Measurements from ENCODE around the gene KIF12. TPM values are rescaled to one million over a fixed set of nuclear protein-coding genes. Genes with fewer than 3 reads are reported as not detected.

Gene KIF12
- 0.47 and 0.64 TPM in 2 replicates for total RNA-seq
- long read RNA-seq: 0 reads

DNA sequence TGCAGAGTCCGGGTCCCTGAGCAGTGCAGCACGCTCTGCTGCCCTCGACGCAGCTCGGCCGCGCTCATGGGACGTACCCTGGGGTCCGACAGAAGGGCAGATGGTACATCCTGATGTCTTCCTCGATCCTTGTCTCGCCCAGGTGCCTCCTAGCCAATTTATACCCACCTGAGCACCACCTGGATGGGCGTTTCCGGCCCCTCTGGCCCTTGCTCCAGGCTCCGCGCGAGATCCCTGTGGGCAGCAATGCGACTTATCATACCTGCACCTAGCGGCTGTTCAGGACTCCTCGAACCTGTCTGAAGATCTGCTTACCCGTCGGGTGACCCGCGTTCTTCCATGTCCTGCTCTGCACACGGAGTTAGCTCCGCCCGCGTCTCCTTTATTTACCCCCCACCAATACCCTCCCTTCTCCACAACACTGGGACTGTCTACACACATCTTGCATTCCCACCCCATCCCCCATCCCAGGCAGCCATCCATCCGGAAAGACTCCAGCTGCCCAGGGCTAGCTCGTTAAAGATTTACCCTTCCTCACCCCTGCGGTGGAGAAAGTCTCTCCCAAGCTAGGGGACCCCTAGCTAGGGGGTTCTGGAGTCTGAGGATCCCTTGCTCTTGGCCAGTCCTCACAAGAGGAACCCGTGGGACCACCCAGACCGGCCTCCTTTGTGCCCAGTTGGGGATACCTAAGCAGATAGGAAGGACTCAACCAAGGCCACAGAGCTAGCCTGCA is at the start of gene KIF12:
KIF12 (minus strand) TSS at position 357 of the 733 bp plus-strand sequence; CDS start at position 341, 16 bp downstream.
- Mint-ChIP-seq H3K9me3 (ENCODE audit: unreplicated experiment) (peaks cover 4% of the 10 kb centered on the region), H3K4me3 (ENCODE audit: unreplicated experiment) (peak within 1 kb of the TSS; percentile 33), H3K36me3 (ENCODE audit: unreplicated experiment) (peaks cover 7% of the 10 kb centered on the region), H3K27me3 (ENCODE audit: unreplicated experiment) (peaks cover 24% of the 10 kb centered on the region), H3K27ac (ENCODE audit: unreplicated experiment) (no peak within 1 kb of the TSS), H3K4me1 (ENCODE audit: unreplicated experiment) (peaks cover 8% of the 10 kb centered on the region)
- TF ChIP-seq, protein P1, sequence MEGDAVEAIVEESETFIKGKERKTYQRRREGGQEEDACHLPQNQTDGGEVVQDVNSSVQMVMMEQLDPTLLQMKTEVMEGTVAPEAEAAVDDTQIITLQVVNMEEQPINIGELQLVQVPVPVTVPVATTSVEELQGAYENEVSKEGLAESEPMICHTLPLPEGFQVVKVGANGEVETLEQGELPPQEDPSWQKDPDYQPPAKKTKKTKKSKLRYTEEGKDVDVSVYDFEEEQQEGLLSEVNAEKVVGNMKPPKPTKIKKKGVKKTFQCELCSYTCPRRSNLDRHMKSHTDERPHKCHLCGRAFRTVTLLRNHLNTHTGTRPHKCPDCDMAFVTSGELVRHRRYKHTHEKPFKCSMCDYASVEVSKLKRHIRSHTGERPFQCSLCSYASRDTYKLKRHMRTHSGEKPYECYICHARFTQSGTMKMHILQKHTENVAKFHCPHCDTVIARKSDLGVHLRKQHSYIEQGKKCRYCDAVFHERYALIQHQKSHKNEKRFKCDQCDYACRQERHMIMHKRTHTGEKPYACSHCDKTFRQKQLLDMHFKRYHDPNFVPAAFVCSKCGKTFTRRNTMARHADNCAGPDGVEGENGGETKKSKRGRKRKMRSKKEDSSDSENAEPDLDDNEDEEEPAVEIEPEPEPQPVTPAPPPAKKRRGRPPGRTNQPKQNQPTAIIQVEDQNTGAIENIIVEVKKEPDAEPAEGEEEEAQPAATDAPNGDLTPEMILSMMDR (IDR thresholded peaks at IDR 0.05): no peak
- DNase-seq (ENCODE audit: extremely low spot score, unreplicated experiment): no peak

DNA sequence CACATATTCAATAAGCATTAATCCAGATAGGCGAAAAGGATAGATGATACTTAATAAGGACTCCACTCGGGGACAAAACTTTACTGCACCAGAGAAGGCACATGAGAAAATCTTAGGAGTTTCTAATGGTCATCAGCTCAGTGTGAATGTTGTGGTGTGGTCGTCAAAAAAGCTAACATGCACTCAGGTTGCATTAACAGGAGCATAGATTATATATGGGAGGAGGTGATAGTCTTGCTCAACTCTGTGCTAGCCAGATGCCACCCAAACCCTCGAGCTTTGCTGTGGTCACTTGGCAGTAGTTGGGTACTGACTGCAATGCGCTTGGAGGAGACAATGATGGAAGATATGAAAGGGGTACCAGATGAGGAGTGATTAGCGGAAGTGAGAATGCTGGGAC is 47.6 kb upstream of the KIF12 start:
- Mint-ChIP-seq H3K27ac (ENCODE audit: unreplicated experiment) (no peak overlapping the region), H3K9me3 (ENCODE audit: unreplicated experiment) (no peaks in the 10 kb centered on the region), H3K4me1 (ENCODE audit: unreplicated experiment) (peaks cover 6% of the 10 kb centered on the region), H3K36me3 (ENCODE audit: unreplicated experiment) (no peaks in the 10 kb centered on the region), H3K27me3 (ENCODE audit: unreplicated experiment) (peaks cover 31% of the 10 kb centered on the region), H3K4me3 (ENCODE audit: unreplicated experiment) (no peak overlapping the region)
- no peak for DNase-seq (ENCODE audit: extremely low spot score, unreplicated experiment)
- TF ChIP-seq, protein P1 (IDR thresholded peaks at IDR 0.05): no peak

DNA sequence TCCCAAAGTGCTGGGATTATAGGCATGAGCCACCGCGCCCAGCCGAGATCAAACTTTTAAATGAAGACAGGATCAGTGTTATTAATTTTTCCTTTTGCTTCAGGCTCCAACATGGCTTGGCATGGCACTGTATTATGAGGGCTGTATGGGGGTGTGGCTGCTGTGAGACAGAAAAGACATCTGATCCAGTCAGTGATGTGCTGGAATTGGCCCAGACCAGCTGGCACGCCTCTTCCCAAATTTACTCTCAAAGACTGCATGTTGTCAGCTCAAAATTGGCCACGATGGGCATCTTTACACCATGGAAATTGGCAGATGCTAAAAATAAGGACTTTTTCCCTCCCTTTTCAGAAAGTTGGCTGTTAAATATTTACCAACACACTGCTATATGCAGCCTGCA is 44.1 kb upstream of the KIF12 start:
- Mint-ChIP-seq H3K27me3 (ENCODE audit: unreplicated experiment) (peaks cover 51% of the 10 kb centered on the region), H3K36me3 (ENCODE audit: unreplicated experiment) (no peaks in the 10 kb centered on the region), H3K27ac (ENCODE audit: unreplicated experiment) (no peak overlapping the region), H3K4me3 (ENCODE audit: unreplicated experiment) (no peak overlapping the region), H3K9me3 (ENCODE audit: unreplicated experiment) (no peaks in the 10 kb centered on the region), H3K4me1 (ENCODE audit: unreplicated experiment) (no peaks in the 10 kb centered on the region)
- no peak for DNase-seq (ENCODE audit: extremely low spot score, unreplicated experiment)
- TF ChIP-seq, protein P1 (IDR thresholded peaks at IDR 0.05): no peak

DNA sequence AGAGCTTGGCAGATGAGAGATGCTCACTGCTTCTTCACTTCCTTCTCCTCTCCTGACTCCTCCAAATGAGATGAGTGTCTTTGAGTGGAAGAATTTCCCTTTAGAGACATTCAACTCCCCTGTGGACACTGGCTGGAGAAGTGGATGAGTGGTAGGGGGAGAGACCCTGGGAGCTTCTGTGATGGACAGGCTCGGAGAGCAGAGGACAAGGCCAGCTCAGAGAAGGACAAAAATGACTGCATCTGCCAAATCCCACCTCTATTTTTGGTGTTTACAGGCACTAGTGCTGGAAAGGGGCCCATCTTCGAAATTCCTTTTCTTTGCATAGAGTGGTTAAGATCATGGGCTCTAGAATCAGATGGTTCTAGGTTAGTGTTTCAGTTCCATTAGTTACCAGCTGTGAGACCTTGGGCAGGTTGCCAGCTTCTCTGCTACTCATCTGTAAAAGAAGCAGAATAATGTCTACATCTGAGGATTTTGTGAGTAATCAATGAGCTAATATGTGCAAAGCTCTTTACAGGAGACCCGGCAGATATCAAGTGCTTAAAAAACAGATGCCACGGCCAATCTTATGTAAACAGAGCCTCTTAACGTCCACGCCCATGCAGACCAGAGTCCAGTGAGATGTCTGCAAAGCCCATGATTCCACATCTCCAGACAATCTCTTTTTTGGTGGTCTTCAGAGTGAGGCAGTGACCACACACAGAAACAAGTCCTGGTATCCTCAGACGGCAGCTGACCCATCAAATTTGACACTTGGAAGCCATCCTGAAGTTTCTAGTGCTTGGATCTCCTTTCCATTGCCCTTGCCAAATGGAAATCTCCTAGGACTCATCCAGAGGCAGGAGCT is 42.7 kb upstream of the KIF12 start:
- DNase-seq (ENCODE audit: extremely low spot score, unreplicated experiment): no peak
- Mint-ChIP-seq H3K9me3 (ENCODE audit: unreplicated experiment) (no peaks in the 10 kb centered on the region), H3K4me3 (ENCODE audit: unreplicated experiment) (no peak overlapping the region), H3K36me3 (ENCODE audit: unreplicated experiment) (no peaks in the 10 kb centered on the region), H3K27ac (ENCODE audit: unreplicated experiment) (no peak overlapping the region), H3K27me3 (ENCODE audit: unreplicated experiment) (peaks cover 56% of the 10 kb centered on the region), H3K4me1 (ENCODE audit: unreplicated experiment) (no peaks in the 10 kb centered on the region)
- TF ChIP-seq, protein P1 (IDR thresholded peaks at IDR 0.05): no peak

DNA sequence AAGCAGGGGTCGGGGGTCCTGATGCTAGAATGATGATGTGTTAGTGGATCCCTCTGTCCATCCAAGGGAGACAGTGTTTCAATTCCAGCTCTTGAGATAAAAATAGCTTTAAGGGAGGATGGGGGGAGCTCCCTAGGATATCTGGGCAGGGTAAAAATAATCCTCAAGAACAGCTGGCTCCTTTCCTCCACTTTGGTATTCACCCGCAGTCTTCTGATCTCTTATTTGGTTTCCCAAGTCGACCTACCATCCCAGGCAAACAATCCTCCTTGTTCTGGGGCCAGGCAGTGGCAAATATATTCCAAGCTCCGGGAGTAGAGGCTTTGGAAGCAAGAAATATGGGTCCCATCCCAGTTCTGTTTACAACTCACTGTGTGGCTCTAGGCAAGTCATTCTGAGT is 41.8 kb upstream of the KIF12 start:
- TF ChIP-seq, protein P1 (IDR thresholded peaks at IDR 0.05): no peak
- H3K9me3 Mint-ChIP-seq (ENCODE audit: unreplicated experiment): no peaks in the 10 kb centered on the region

More for the DNA sequence above, 41.8 kb upstream of the KIF12 start:
- H3K4me3 Mint-ChIP-seq (ENCODE audit: unreplicated experiment): no peak overlapping the region
- DNase-seq (ENCODE audit: extremely low spot score, unreplicated experiment): no peak
- no peaks in the 10 kb centered on the region for H3K36me3 Mint-ChIP-seq (ENCODE audit: unreplicated experiment)
- peaks cover 51% of the 10 kb centered on the region for H3K27me3 Mint-ChIP-seq (ENCODE audit: unreplicated experiment)
- H3K27ac Mint-ChIP-seq (ENCODE audit: unreplicated experiment): no peak overlapping the region
- no peaks in the 10 kb centered on the region for H3K4me1 Mint-ChIP-seq (ENCODE audit: unreplicated experiment)

Measured in osteocyte (in vitro differentiated cells).